HG03139 (cell line): ENCODE measurements around the gene POPDC2.
A peak's percentile ranks its signal among the peaks of the same experiment; 100 is the strongest.
"Not testable (repeated sequence)": the region's sequence is repeated elsewhere in the genome, so short reads cannot be mapped to it uniquely, and the experiment has no call there.

Source experiments
- ATAC-seq: cut with Tn5 transposase; IDR thresholded peaks from one replicate; pipeline ENCODE4 v1.9.1; 2021; ENCODE audit not compliant: unreplicated experiment

The POPDC2 gene

GRCh38 chr3:119660474-119661440 lies at the start of gene POPDC2:
POPDC2 (minus strand) TSS chr3:119660589; CDS start chr3:119660423, 166 bp downstream.
- no peak for ATAC-seq

GRCh38 chr3:119703820-119704531 lies 43.6 kb upstream of the POPDC2 start:
- no peak for ATAC-seq

GRCh38 chr3:119702530-119703527 lies 42.4 kb upstream of the POPDC2 start, which contains the start of gene CFAP91:
CFAP91 (plus strand) TSS chr3:119703022; CDS start chr3:119703099, 77 bp downstream.
- peak; percentile 93 for ATAC-seq

GRCh38 chr3:119700920-119701734 lies 40.7 kb upstream of the POPDC2 start:
- no peak for ATAC-seq

GRCh38 chr3:119700269-119700919 lies 40.0 kb upstream of the POPDC2 start:
- no peak for ATAC-seq

- ATAC-seq, result no peak
Measured at GRCh38 chr3:119697394-119697793, 37.0 kb upstream of the POPDC2 start.

GRCh38 chr3:119695480-119695879 lies 35.1 kb upstream of the POPDC2 start:
- no peak for ATAC-seq

- ATAC-seq, result no peak
Measured at GRCh38 chr3:119690043-119690656, 29.8 kb upstream of the POPDC2 start.

GRCh38 chr3:119683421-119683820 lies 23.0 kb upstream of the POPDC2 start:
- no peak for ATAC-seq

GRCh38 chr3:119681279-119681678 lies 20.9 kb upstream of the POPDC2 start:
- peak; percentile 33 for ATAC-seq

GRCh38 chr3:119679874-119680273 lies 19.5 kb upstream of the POPDC2 start:
- ATAC-seq, result no peak

GRCh38 chr3:119678209-119678608 lies 17.8 kb upstream of the POPDC2 start:
- ATAC-seq, result not testable (repeated sequence)

GRCh38 chr3:119677641-119677934 lies 17.2 kb upstream of the POPDC2 start:
- no peak for ATAC-seq

- ATAC-seq, result peak; percentile 84
Measured at GRCh38 chr3:119676771-119677640, 16.6 kb upstream of the POPDC2 start, which contains the start of gene COX17. COX17 (minus strand) TSS chr3:119677406; CDS start chr3:119677310, 96 bp downstream.

GRCh38 chr3:119676020-119676419 lies 15.6 kb upstream of the POPDC2 start:
- no peak for ATAC-seq

- ATAC-seq, result no peak
Measured at GRCh38 chr3:119675188-119675874, 14.9 kb upstream of the POPDC2 start.

GRCh38 chr3:119673875-119674274 lies 13.5 kb upstream of the POPDC2 start:
- ATAC-seq, result no peak
